HCT116 (cell line): ENCODE data around the gene CDR2.

Experiments
- CTCF ChIP-seq, 3 experiments: fragments of 200-600 bp in 1 of 3; sonication (generic) in 1 of 3; IDR thresholded peaks in 2 of 3; conservative IDR thresholded peaks in 1 of 3; 2 replicates each; pipeline ENCODE4 v1.5.1; 2012 to 2017; ENCODE audit warnings: low read depth in 2 of 3, low read length in 2 of 3, antibody characterized with exemption in 1 of 3, borderline replicate concordance in 1 of 3, control low read depth in 1 of 3, mild to moderate bottlenecking in 1 of 3, mixed read lengths in 1 of 3, mixed run types in 1 of 3, moderate library complexity in 1 of 3; ENCODE audit not compliant: insufficient read depth in 1 of 3
- EZH2phosphoT487 ChIP-seq: fragments of 200-600 bp; IDR thresholded peaks from 2 replicates; pipeline ENCODE4 v1.6.1; 2018; ENCODE audit warnings: antibody characterized with exemption, borderline replicate concordance
- MAX ChIP-seq: IDR thresholded peaks from 2 replicates; pipeline ENCODE4 v1.6.1; 2012
- POLR2A ChIP-seq: IDR thresholded peaks from 2 replicates; pipeline ENCODE4 v1.7.0; 2011; ENCODE audit warnings: borderline replicate concordance; ENCODE audit not compliant: insufficient read depth, insufficient read length; ENCODE audit errors: extremely low read depth
- ZNF274 ChIP-seq: fragments of 200-500 bp; sonication (Bioruptor generic); IDR thresholded peaks from 2 replicates; pipeline ENCODE4 v1.6.1; 2014; ENCODE audit warnings: mild to moderate bottlenecking, low read depth, low read length, inconsistent platforms
- TF ChIP-seq, protein P1 (sequence below): IDR thresholded peaks from 2 replicates; pipeline ENCODE4 v1.6.1; 2011; ENCODE audit warnings: mild to moderate bottlenecking, low read length, moderate library complexity; ENCODE audit not compliant: insufficient replicate concordance; ENCODE audit errors: extremely low read depth

GRCh38 chr16:22308824-22309520 lies 65.4 kb downstream of the CDR2 start:
- TF ChIP-seq, protein P1, sequence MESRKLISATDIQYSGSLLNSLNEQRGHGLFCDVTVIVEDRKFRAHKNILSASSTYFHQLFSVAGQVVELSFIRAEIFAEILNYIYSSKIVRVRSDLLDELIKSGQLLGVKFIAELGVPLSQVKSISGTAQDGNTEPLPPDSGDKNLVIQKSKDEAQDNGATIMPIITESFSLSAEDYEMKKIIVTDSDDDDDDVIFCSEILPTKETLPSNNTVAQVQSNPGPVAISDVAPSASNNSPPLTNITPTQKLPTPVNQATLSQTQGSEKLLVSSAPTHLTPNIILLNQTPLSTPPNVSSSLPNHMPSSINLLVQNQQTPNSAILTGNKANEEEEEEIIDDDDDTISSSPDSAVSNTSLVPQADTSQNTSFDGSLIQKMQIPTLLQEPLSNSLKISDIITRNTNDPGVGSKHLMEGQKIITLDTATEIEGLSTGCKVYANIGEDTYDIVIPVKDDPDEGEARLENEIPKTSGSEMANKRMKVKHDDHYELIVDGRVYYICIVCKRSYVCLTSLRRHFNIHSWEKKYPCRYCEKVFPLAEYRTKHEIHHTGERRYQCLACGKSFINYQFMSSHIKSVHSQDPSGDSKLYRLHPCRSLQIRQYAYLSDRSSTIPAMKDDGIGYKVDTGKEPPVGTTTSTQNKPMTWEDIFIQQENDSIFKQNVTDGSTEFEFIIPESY: no peak
- no peak for TF ChIP-seq POLR2A
- no peak for TF ChIP-seq ZNF274
- TF ChIP-seq MAX: no peak
- TF ChIP-seq CTCF (IDR thresholded peaks at IDR 0.05 in 2 of 3, conservative IDR thresholded peaks at IDR 0.05 in 1 of 3; ENCODE audit: borderline replicate concordance in 1 of 3, insufficient read depth in 1 of 3, low read depth in 2 of 3, low read length in 2 of 3): no peak
- TF ChIP-seq EZH2phosphoT487: no peak
